OCI-LY7 (cell line): Measurements from ENCODE around the gene ACOT8.

Source experiments
- CTCF ChIP-seq: fragments of 200-600 bp; sonication (generic); conservative IDR thresholded peaks from 2 replicates; pipeline ENCODE4 v1.5.1; 2014; ENCODE audit warnings: mild to moderate bottlenecking, antibody characterized with exemption, low read length, moderate library complexity, mixed read lengths
- EZH2phosphoT487 ChIP-seq: fragments of 200-600 bp; sonication (generic); IDR thresholded peaks from 2 replicates; pipeline ENCODE4 v1.6.1; 2018; ENCODE audit warnings: low read depth, borderline replicate concordance, mild to moderate bottlenecking, mixed run types, antibody characterized with exemption, low read length, moderate library complexity, mixed read lengths

GRCh38 chr20:45828589-45828988 lies 28.6 kb downstream of the ACOT8 start:
- TF ChIP-seq CTCF (no peak), EZH2phosphoT487 (no peak)
